GM18873 (cell line): ENCODE measurements around the gene MAP4K5.
"Not testable (repeated sequence)": the region's sequence is repeated elsewhere in the genome, so short reads cannot be mapped to it uniquely, and the experiment has no call there.

Source experiments
- ATAC-seq: cut with Tn5 transposase; IDR thresholded peaks from one replicate; pipeline ENCODE4 v1.9.1; 2021; ENCODE audit warnings: mild to moderate bottlenecking, moderate library complexity, moderate number of reproducible peaks; ENCODE audit not compliant: unreplicated experiment, low FRiP score

Gene MAP4K5

GRCh38 chr14:50532502-50533240 is at the start of gene MAP4K5:
MAP4K5 (minus strand) TSS chr14:50532569; CDS start chr14:50532049, 520 bp downstream.
- peak; percentile 92 for ATAC-seq

GRCh38 chr14:50578433-50578832 is 46.1 kb upstream of the MAP4K5 start:
- no peak for ATAC-seq

- no peak for ATAC-seq
These were observed 45.6 kb upstream of the MAP4K5 start for GRCh38 chr14:50577982-50578381.

- no peak for ATAC-seq
These were observed 43.4 kb upstream of the MAP4K5 start for GRCh38 chr14:50575769-50576168.

GRCh38 chr14:50573862-50574261 is 41.5 kb upstream of the MAP4K5 start:
- ATAC-seq = no peak

GRCh38 chr14:50569714-50570274 is 37.4 kb upstream of the MAP4K5 start:
- no peak for ATAC-seq

GRCh38 chr14:50562841-50563240 is 30.5 kb upstream of the MAP4K5 start:
- no peak for ATAC-seq

GRCh38 chr14:50560931-50561285 is 28.5 kb upstream of the MAP4K5 start:
- ATAC-seq = no peak

GRCh38 chr14:50559990-50560930 is 27.9 kb upstream of the MAP4K5 start, which contains the start of gene ATL1:
ATL1 (plus strand) TSS chr14:50560145; CDS start chr14:50560266, 121 bp downstream.
- no peak for ATAC-seq

GRCh38 chr14:50552796-50553195 is 20.4 kb upstream of the MAP4K5 start:
- ATAC-seq = not testable (repeated sequence)

GRCh38 chr14:50551877-50552276 is 19.5 kb upstream of the MAP4K5 start:
- no peak for ATAC-seq

- no peak for ATAC-seq
These were observed 17.9 kb upstream of the MAP4K5 start for GRCh38 chr14:50550294-50550693.

GRCh38 chr14:50545618-50546017 is 13.2 kb upstream of the MAP4K5 start:
- ATAC-seq = no peak

GRCh38 chr14:50544911-50545310 is 12.5 kb upstream of the MAP4K5 start:
- ATAC-seq = no peak

GRCh38 chr14:50542941-50543418 is 10.6 kb upstream of the MAP4K5 start:
- ATAC-seq = peak; percentile 77

GRCh38 chr14:50541159-50541567 is 8.8 kb upstream of the MAP4K5 start:
- ATAC-seq = no peak

- ATAC-seq = no peak
These were observed 6.7 kb upstream of the MAP4K5 start for GRCh38 chr14:50539051-50539450.

GRCh38 chr14:50538034-50538433 is 5.7 kb upstream of the MAP4K5 start:
- ATAC-seq = not testable (repeated sequence)

- ATAC-seq = no peak
These were observed 2.6 kb upstream of the MAP4K5 start for GRCh38 chr14:50534997-50535396.

- no peak for ATAC-seq
These were observed 2.0 kb upstream of the MAP4K5 start for GRCh38 chr14:50534416-50534815.

- no peak for ATAC-seq
These were observed 1.4 kb upstream of the MAP4K5 start for GRCh38 chr14:50533806-50534205.
